ENCODE measurements around the gene SLC22A23.
A peak's percentile ranks its signal among the peaks of the same experiment; 100 is the strongest.

The SLC22A23 gene

GRCh38 chr6:3398755-3399696 is 57.8 kb downstream of the SLC22A23 start:
- no peak overlapping the region for H3K4me3 ChIP-seq (ENCODE audit: low read depth, low read length)
- DNase-seq (ENCODE audit: low read depth), result peak; percentile 89
- TF ChIP-seq CTCF (IDR thresholded peaks at IDR 0.05; ENCODE audit: control insufficient read depth, extremely low read depth, insufficient read depth), result no peak

GRCh38 chr6:3398165-3398562 is 58.7 kb downstream of the SLC22A23 start:
- TF ChIP-seq CTCF (IDR thresholded peaks at IDR 0.05; ENCODE audit: control insufficient read depth, extremely low read depth, insufficient read depth), result no peak
- DNase-seq (ENCODE audit: low read depth), result no peak
- H3K4me3 ChIP-seq (ENCODE audit: low read depth, low read length), result no peak overlapping the region

GRCh38 chr6:3397229-3398164 is 59.4 kb downstream of the SLC22A23 start:
- TF ChIP-seq CTCF (IDR thresholded peaks at IDR 0.05; ENCODE audit: control insufficient read depth, extremely low read depth, insufficient read depth), result no peak
- DNase-seq (ENCODE audit: low read depth), result no peak
- no peak overlapping the region for H3K4me3 ChIP-seq (ENCODE audit: low read depth, low read length)

- no peak for TF ChIP-seq CTCF (IDR thresholded peaks at IDR 0.05; ENCODE audit: control insufficient read depth, extremely low read depth, insufficient read depth)
- H3K4me3 ChIP-seq (ENCODE audit: low read depth, low read length), result no peak overlapping the region
- DNase-seq (ENCODE audit: low read depth), result no peak
Observed at GRCh38 chr6:3396503-3397180, 60.2 kb downstream of the SLC22A23 start.

- H3K4me3 ChIP-seq (ENCODE audit: low read depth, low read length), result no peak overlapping the region
- TF ChIP-seq CTCF (IDR thresholded peaks at IDR 0.05; ENCODE audit: control insufficient read depth, extremely low read depth, insufficient read depth), result no peak
- DNase-seq (ENCODE audit: low read depth), result no peak
Observed at GRCh38 chr6:3394671-3395070, 62.2 kb downstream of the SLC22A23 start.

- peak; percentile 40 for DNase-seq (ENCODE audit: low read depth)
- no peak overlapping the region for H3K4me3 ChIP-seq (ENCODE audit: low read depth, low read length)
- TF ChIP-seq CTCF (IDR thresholded peaks at IDR 0.05; ENCODE audit: control insufficient read depth, extremely low read depth, insufficient read depth), result no peak
Observed at GRCh38 chr6:3393836-3394202, 63.0 kb downstream of the SLC22A23 start.
